Measurements from ENCODE around the gene ATP5MK.

GRCh38 chr10:103353281-103353680, 43.0 kb downstream of the ATP5MK start:
- TF ChIP-seq JUN (CRISPR knock-in tag; IDR thresholded peaks at IDR 0.05), result no peak
- no peak for TF ChIP-seq NR1H2 (CRISPR knock-in tag; IDR thresholded peaks at IDR 0.05)
- no peak for TF ChIP-seq HMGXB4 (CRISPR knock-in tag; IDR thresholded peaks at IDR 0.05)
- no peak for TF ChIP-seq CTCF (IDR thresholded peaks at IDR 0.05)
- TF ChIP-seq FOXP1 (CRISPR knock-in tag; IDR thresholded peaks at IDR 0.05; ENCODE audit: borderline replicate concordance), result no peak
- TF ChIP-seq ZNF121 (CRISPR knock-in tag; IDR thresholded peaks at IDR 0.05), result no peak
- no peak for TF ChIP-seq ATF2 (CRISPR knock-in tag; IDR thresholded peaks at IDR 0.05; ENCODE audit: borderline replicate concordance, low read depth)
- no peak for TF ChIP-seq MXD4 (CRISPR knock-in tag; IDR thresholded peaks at IDR 0.05; ENCODE audit: borderline replicate concordance)
- TF ChIP-seq STAT6 (CRISPR knock-in tag; conservative IDR thresholded peaks at IDR 0.05; ENCODE audit: low read depth), result no peak
- no peak for TF ChIP-seq MAX (CRISPR knock-in tag; IDR thresholded peaks at IDR 0.05)
- TF ChIP-seq CREB1 (CRISPR knock-in tag; IDR thresholded peaks at IDR 0.05), result no peak
- TF ChIP-seq NFYB (CRISPR knock-in tag; conservative IDR thresholded peaks at IDR 0.05; ENCODE audit: low read depth), result no peak
